Neural progenitor cell (in vitro differentiated cells): ENCODE measurements around the gene RIN2. TPM values are rescaled to one million over a fixed set of nuclear protein-coding genes. Genes with fewer than 3 reads are reported as not detected.

Source experiments
- DNase-seq: peaks from one replicate; pipeline ENCODE4 v3.0.0-alpha.2; 2016; ENCODE audit warnings: low spot score
- H2AFZ ChIP-seq: fragments of 200-600 bp; sonication (generic); replicated peaks from 2 replicates; pipeline ENCODE4 v1.6.1; 2016; ENCODE audit warnings: antibody characterized with exemption
- H3F3A ChIP-seq: fragments of 200-600 bp; sonication (generic); 2 replicates; pipeline ENCODE4 v1.6.1; 2016; ENCODE audit warnings: antibody characterized with exemption, low read depth
- H3K27ac ChIP-seq: fragments of 200-600 bp; sonication (generic); 2 replicates; pipeline ENCODE4 v1.5.1; 2016; ENCODE audit warnings: mild to moderate bottlenecking
- H3K27me3 ChIP-seq: fragments of 200-600 bp; sonication (generic); 2 replicates; pipeline ENCODE4 v1.6.1; 2016; ENCODE audit warnings: mild to moderate bottlenecking, moderate library complexity
- H3K36me3 ChIP-seq: fragments of 200-600 bp; sonication (generic); 2 replicates; pipeline ENCODE4 v1.5.1; 2016
- H3K4me1 ChIP-seq: fragments of 200-600 bp; sonication (generic); 2 replicates; pipeline ENCODE4 v1.6.1; 2016; ENCODE audit warnings: mixed run types
- H3K4me2 ChIP-seq: fragments of 200-600 bp; sonication (generic); 2 replicates; pipeline ENCODE4 v1.6.1; 2016
- H3K4me3 ChIP-seq: fragments of 200-600 bp; sonication (generic); 2 replicates; pipeline ENCODE4 v1.5.1; 2016
- H3K79me2 ChIP-seq: fragments of 200-600 bp; sonication (generic); 2 replicates; pipeline ENCODE4 v1.6.1; 2016; ENCODE audit warnings: low read depth
- H3K9ac ChIP-seq: fragments of 200-600 bp; sonication (generic); 2 replicates; pipeline ENCODE4 v1.6.1; 2016
- H3K9me3 ChIP-seq: fragments of 200-600 bp; sonication (generic); 2 replicates; pipeline ENCODE4 v1.5.1; 2016; ENCODE audit warnings: low read depth
- H4K20me1 ChIP-seq: fragments of 200-600 bp; sonication (generic); 2 replicates; pipeline ENCODE4 v1.6.1; 2016; ENCODE audit warnings: low read depth
- H3K27ac Mint-ChIP-seq: 3 replicates; pipeline ENCODE4 v1.8.0; 2021; ENCODE audit warnings: mixed read lengths
- H3K27me3 Mint-ChIP-seq: 2 replicates; pipeline ENCODE4 v1.8.0; 2022; ENCODE audit warnings: low read depth, mild to moderate bottlenecking, inconsistent platforms, moderate library complexity, mixed read lengths; ENCODE audit not compliant: insufficient read depth
- H3K36me3 Mint-ChIP-seq: 3 replicates; pipeline ENCODE4 v1.8.0; 2021; ENCODE audit warnings: mixed read lengths
- H3K4me1 Mint-ChIP-seq: 3 replicates; pipeline ENCODE4 v1.8.0; 2021; ENCODE audit warnings: mixed read lengths
- H3K4me3 Mint-ChIP-seq: 3 replicates; pipeline ENCODE4 v1.8.0; 2021; ENCODE audit warnings: mild to moderate bottlenecking, moderate library complexity, mixed read lengths
- H3K9me3 Mint-ChIP-seq: 3 replicates; pipeline ENCODE4 v1.8.0; 2020; ENCODE audit warnings: mixed read lengths
- EZH2 ChIP-seq: fragments of 200-600 bp; sonication (generic); IDR thresholded peaks from 2 replicates; pipeline ENCODE4 v1.6.1; 2017; ENCODE audit warnings: antibody characterized with exemption, mild to moderate bottlenecking, moderate library complexity
- EZH2phosphoT487 ChIP-seq: fragments of 200-600 bp; sonication (generic); IDR thresholded peaks from 2 replicates; pipeline ENCODE4 v1.6.1; 2017; ENCODE audit warnings: antibody characterized with exemption
- total RNA-seq: library from RNA; depleted of rRNA; stranded (reverse); fragments of >200 nt; gene quantifications from 2 replicates; pipeline ENCODE4 v1.2.3, GENCODE V29; 2015; ENCODE audit warnings: low replicate concordance
- TF ChIP-seq, protein P1 (sequence below): fragments of 200-600 bp; sonication (generic); IDR thresholded peaks from 2 replicates; pipeline ENCODE4 v1.5.1; 2017; ENCODE audit warnings: antibody characterized with exemption, mild to moderate bottlenecking

RIN2 gene
- total RNA-seq, 1 donor from 2014 or later = 7.2 TPM

- H3K27me3 ChIP-seq = peaks cover 11% of the 10 kb centered on the region
- H3K36me3 Mint-ChIP-seq = peaks cover 25% of the 10 kb centered on the region
- no peaks in the 10 kb centered on the region for H3K9me3 Mint-ChIP-seq
- H3K27ac Mint-ChIP-seq = no peak overlapping the region
- no peaks in the 10 kb centered on the region for H4K20me1 ChIP-seq
- H3K4me3 Mint-ChIP-seq = no peak overlapping the region
- no peaks in the 10 kb centered on the region for H3K9me3 ChIP-seq
- H3K4me1 Mint-ChIP-seq = peaks cover 29% of the 10 kb centered on the region
- H3K9ac ChIP-seq = no peak overlapping the region
- H3K27ac ChIP-seq = no peak overlapping the region
- H3K36me3 ChIP-seq = no peaks in the 10 kb centered on the region
- H3K27me3 Mint-ChIP-seq = peaks cover 1% of the 10 kb centered on the region
- TF ChIP-seq, protein P1, sequence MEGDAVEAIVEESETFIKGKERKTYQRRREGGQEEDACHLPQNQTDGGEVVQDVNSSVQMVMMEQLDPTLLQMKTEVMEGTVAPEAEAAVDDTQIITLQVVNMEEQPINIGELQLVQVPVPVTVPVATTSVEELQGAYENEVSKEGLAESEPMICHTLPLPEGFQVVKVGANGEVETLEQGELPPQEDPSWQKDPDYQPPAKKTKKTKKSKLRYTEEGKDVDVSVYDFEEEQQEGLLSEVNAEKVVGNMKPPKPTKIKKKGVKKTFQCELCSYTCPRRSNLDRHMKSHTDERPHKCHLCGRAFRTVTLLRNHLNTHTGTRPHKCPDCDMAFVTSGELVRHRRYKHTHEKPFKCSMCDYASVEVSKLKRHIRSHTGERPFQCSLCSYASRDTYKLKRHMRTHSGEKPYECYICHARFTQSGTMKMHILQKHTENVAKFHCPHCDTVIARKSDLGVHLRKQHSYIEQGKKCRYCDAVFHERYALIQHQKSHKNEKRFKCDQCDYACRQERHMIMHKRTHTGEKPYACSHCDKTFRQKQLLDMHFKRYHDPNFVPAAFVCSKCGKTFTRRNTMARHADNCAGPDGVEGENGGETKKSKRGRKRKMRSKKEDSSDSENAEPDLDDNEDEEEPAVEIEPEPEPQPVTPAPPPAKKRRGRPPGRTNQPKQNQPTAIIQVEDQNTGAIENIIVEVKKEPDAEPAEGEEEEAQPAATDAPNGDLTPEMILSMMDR = no peak
- no peak for TF ChIP-seq EZH2phosphoT487
- no peak for TF ChIP-seq EZH2
- H3K4me3 ChIP-seq = no peak overlapping the region
- H3K4me2 ChIP-seq = no peak overlapping the region
- no peak overlapping the region for H2AFZ ChIP-seq
- DNase-seq = no peak
- H3K79me2 ChIP-seq = no peaks in the 10 kb centered on the region
- H3K4me1 ChIP-seq = no peaks in the 10 kb centered on the region
- H3F3A ChIP-seq = no peaks in the 10 kb centered on the region
Observed at GRCh38 chr20:19764207-19764606, 6.1 kb downstream of the RIN2 start.

GRCh38 chr20:19765266-19765665, 7.2 kb downstream of the RIN2 start:
- H3K27ac ChIP-seq = no peak overlapping the region
- Mint-ChIP-seq H3K4me3 (no peak overlapping the region), H3K36me3 (peaks cover 24% of the 10 kb centered on the region), H3K9me3 (no peaks in the 10 kb centered on the region), H3K27me3 (peaks cover 3% of the 10 kb centered on the region), H3K4me1 (peaks cover 29% of the 10 kb centered on the region), H3K27ac (no peak overlapping the region)
- no peaks in the 10 kb centered on the region for H3F3A ChIP-seq
- H3K4me1 ChIP-seq = peaks cover 3% of the 10 kb centered on the region
- peaks cover 2% of the 10 kb centered on the region for H3K27me3 ChIP-seq
- no peaks in the 10 kb centered on the region for H3K9me3 ChIP-seq
- no peaks in the 10 kb centered on the region for H3K36me3 ChIP-seq
- TF ChIP-seq EZH2phosphoT487 (no peak), EZH2 (no peak)
- TF ChIP-seq, protein P1 = no peak
- H3K4me3 ChIP-seq = no peak overlapping the region
- no peak overlapping the region for H3K9ac ChIP-seq
- DNase-seq = no peak
- no peaks in the 10 kb centered on the region for H3K79me2 ChIP-seq
- H2AFZ ChIP-seq = no peak overlapping the region
- no peak overlapping the region for H3K4me2 ChIP-seq
- no peaks in the 10 kb centered on the region for H4K20me1 ChIP-seq

DNA sequence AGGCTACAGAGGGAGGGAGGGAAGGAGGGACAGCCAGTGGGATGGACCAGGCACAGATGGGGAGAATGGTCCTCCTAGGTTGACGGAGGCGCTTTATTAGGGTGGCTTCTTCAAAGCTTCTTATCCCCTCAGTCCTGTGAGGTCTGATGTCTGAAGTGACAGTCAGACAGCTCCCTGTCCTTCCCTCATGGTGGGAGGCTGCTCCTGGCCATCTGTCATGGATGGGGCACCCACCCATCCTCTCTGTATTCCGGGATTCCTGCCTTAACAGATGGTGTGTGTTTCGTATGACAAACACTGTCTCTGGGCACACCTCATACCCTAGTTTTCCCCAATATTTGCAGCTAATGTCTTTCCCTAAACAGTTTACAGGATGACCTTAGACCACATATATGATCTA, 7.9 kb downstream of the RIN2 start:
- Histone ChIP-seq H3K9ac (no peak overlapping the region), H3K79me2 (no peaks in the 10 kb centered on the region), H3K4me3 (no peak overlapping the region), H3K4me2 (no peak overlapping the region), H3K4me1 (peaks cover 6% of the 10 kb centered on the region), H3K27me3 (no peaks in the 10 kb centered on the region), H2AFZ (no peak overlapping the region), H3K27ac (no peak overlapping the region), H3K9me3 (no peaks in the 10 kb centered on the region), H3K36me3 (no peaks in the 10 kb centered on the region), H3F3A (no peaks in the 10 kb centered on the region), H4K20me1 (peaks cover 2% of the 10 kb centered on the region)
- Mint-ChIP-seq H3K27ac (no peak overlapping the region), H3K9me3 (no peaks in the 10 kb centered on the region), H3K27me3 (peaks cover 3% of the 10 kb centered on the region), H3K4me1 (peaks cover 34% of the 10 kb centered on the region), H3K4me3 (no peak overlapping the region), H3K36me3 (peaks cover 20% of the 10 kb centered on the region)
- no peak for TF ChIP-seq EZH2
- TF ChIP-seq, protein P1 = no peak
- no peak for TF ChIP-seq EZH2phosphoT487
- DNase-seq = no peak
